Neutrophil (primary cell): Measurements from ENCODE around the gene MAPK14.

Source experiments
- H3K27ac ChIP-seq: fragments of 200-600 bp; sonication (generic); 2 replicates; pipeline ENCODE4 v1.5.1; 2016; ENCODE audit warnings: mild to moderate bottlenecking, moderate library complexity
- H3K27me3 ChIP-seq: fragments of 200-600 bp; sonication (generic); 2 replicates; pipeline ENCODE4 v1.6.0; 2016; ENCODE audit warnings: mild to moderate bottlenecking
- H3K36me3 ChIP-seq: fragments of 200-600 bp; sonication (generic); 2 replicates; pipeline ENCODE4 v1.5.1; 2017
- H3K4me1 ChIP-seq, 2 experiments: fragments of 200-600 bp in 1 of 2; sonication (generic) in 1 of 2; 1 replicate in 1 of 2; 2 replicates in 1 of 2; pipeline versions ENCODE4 v1.5.1 to v1.6.1; 2013 to 2016; ENCODE audit warnings: low read depth in 1 of 2, low read length in 1 of 2, mild to moderate bottlenecking in 1 of 2, moderate library complexity in 1 of 2; ENCODE audit not compliant: control insufficient read depth in 1 of 2, insufficient read depth in 1 of 2
- H3K4me3 ChIP-seq, 2 experiments: fragments of 200-600 bp in 1 of 2; sonication (generic) in 1 of 2; 1 replicate in 1 of 2; 2 replicates in 1 of 2; pipeline ENCODE4 v1.5.1; 2013 to 2016; ENCODE audit warnings: low read depth in 1 of 2, low read length in 1 of 2, mild to moderate bottlenecking in 1 of 2, moderate library complexity in 1 of 2
- H3K9me3 ChIP-seq: fragments of 200-600 bp; sonication (generic); 2 replicates; pipeline ENCODE4 v1.5.1; 2016
- CTCF ChIP-seq: fragments of 200-600 bp; sonication (generic); IDR thresholded peaks from 2 replicates; pipeline ENCODE4 v1.5.1; 2016; ENCODE audit warnings: antibody characterized with exemption

Gene MAPK14

GRCh38 chr6:36124881-36125280 lies 97.3 kb downstream of the MAPK14 start:
- H3K4me1 ChIP-seq: peaks cover 98 to 100% of the 10 kb centered on the region in 2 experiments

GRCh38 chr6:36125575-36125974 lies 98.0 kb downstream of the MAPK14 start:
- Histone ChIP-seq H3K4me3 (no peak overlapping the region), H3K36me3 (peaks cover 6% of the 10 kb centered on the region), H3K4me1 (peaks cover 94 to 96% of the 10 kb centered on the region in 2 experiments), H3K27me3 (no peaks in the 10 kb centered on the region), H3K27ac (peak overlapping the region; percentile 96), H3K9me3 (no peaks in the 10 kb centered on the region)
- TF ChIP-seq CTCF: no peak

More at GRCh38 chr6:36124881-36125280, 97.3 kb downstream of the MAPK14 start:
- H3K27me3 ChIP-seq: no peaks in the 10 kb centered on the region
- no peak for TF ChIP-seq CTCF
- no peak overlapping the region for H3K4me3 ChIP-seq
- peak overlapping the region; percentile 96 for H3K27ac ChIP-seq
- no peaks in the 10 kb centered on the region for H3K9me3 ChIP-seq
- peaks cover 9% of the 10 kb centered on the region for H3K36me3 ChIP-seq

- peaks cover 93 to 94% of the 10 kb centered on the region in 2 experiments for H3K4me1 ChIP-seq
- no peak overlapping the region for H3K4me3 ChIP-seq
- H3K9me3 ChIP-seq: no peaks in the 10 kb centered on the region
- H3K27ac ChIP-seq: peak overlapping the region; percentile 96
- peaks cover 6% of the 10 kb centered on the region for H3K36me3 ChIP-seq
- TF ChIP-seq CTCF: no peak
- H3K27me3 ChIP-seq: no peaks in the 10 kb centered on the region
Observed at GRCh38 chr6:36126121-36126520, 98.5 kb downstream of the MAPK14 start.

GRCh38 chr6:36126553-36127458 lies 99.2 kb downstream of the MAPK14 start:
- TF ChIP-seq CTCF: no peak
- H3K4me3 ChIP-seq: peak overlapping the region; percentile 48 to 70
- no peaks in the 10 kb centered on the region for H3K27me3 ChIP-seq
- peaks cover 93 to 94% of the 10 kb centered on the region in 2 experiments for H3K4me1 ChIP-seq
- H3K9me3 ChIP-seq: no peaks in the 10 kb centered on the region
- peaks cover 7% of the 10 kb centered on the region for H3K36me3 ChIP-seq
- peak overlapping the region; percentile 96 for H3K27ac ChIP-seq

- Histone ChIP-seq H3K4me3 (peak overlapping the region; percentile 48 to 70), H3K27me3 (no peaks in the 10 kb centered on the region), H3K36me3 (peaks cover 12% of the 10 kb centered on the region), H3K27ac (peak overlapping the region; percentile 96), H3K9me3 (no peaks in the 10 kb centered on the region), H3K4me1 (peaks cover 93 to 94% of the 10 kb centered on the region in 2 experiments)
- TF ChIP-seq CTCF: peak; percentile 15
Observed at GRCh38 chr6:36127462-36128016, 99.9 kb downstream of the MAPK14 start.
